Stimulated activated naive B cell treated with anti-CD40 and anti-IgM and Interleukin-4, amounts not matched to agents 10 μg/mL and 1 μg/mL and 100 μg/mL, for 72 hours (primary cell): Measurements from ENCODE around the gene TLCD3B.

Source experiments
- ATAC-seq, 2 donors: fragments of 150-1000 bp; cut with Tn5 transposase; replicated peaks; 2 replicates each; pipeline ENCODE4 v1.10.0; 2021; ENCODE audit warnings: moderate library complexity in 1 of 2
- DNase-seq: peaks from one replicate; pipeline ENCODE4 v3.0.0; 2021
- H3K27ac Mint-ChIP-seq: one replicate; pipeline ENCODE4 v1.8.0; 2022; ENCODE audit warnings: mild to moderate bottlenecking, mixed read lengths
- H3K27me3 Mint-ChIP-seq, 2 donors: one replicate each; pipeline ENCODE4 v1.8.0; 2022; ENCODE audit warnings: mixed read lengths in 2 of 2
- H3K36me3 Mint-ChIP-seq, 2 donors: one replicate each; pipeline ENCODE4 v1.8.0; 2022; ENCODE audit warnings: mixed read lengths in 2 of 2, mild to moderate bottlenecking in 1 of 2
- H3K4me1 Mint-ChIP-seq, 2 donors: one replicate each; pipeline ENCODE4 v1.8.0; 2022; ENCODE audit warnings: mixed read lengths in 2 of 2, mild to moderate bottlenecking in 1 of 2
- H3K4me3 Mint-ChIP-seq, 2 donors: one replicate each; pipeline ENCODE4 v1.8.0; 2022; ENCODE audit warnings: mild to moderate bottlenecking in 2 of 2, mixed read lengths in 2 of 2, moderate library complexity in 1 of 2
- H3K9me3 Mint-ChIP-seq, 2 donors: one replicate each; pipeline ENCODE4 v1.8.0; 2022; ENCODE audit warnings: mixed read lengths in 2 of 2, mild to moderate bottlenecking in 1 of 2

Gene TLCD3B, protein sequence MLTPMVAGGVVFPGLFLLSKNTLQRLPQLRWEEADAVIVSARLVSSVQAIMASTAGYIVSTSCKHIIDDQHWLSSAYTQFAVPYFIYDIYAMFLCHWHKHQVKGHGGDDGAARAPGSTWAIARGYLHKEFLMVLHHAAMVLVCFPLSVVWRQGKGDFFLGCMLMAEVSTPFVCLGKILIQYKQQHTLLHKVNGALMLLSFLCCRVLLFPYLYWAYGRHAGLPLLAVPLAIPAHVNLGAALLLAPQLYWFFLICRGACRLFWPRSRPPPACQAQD

DNA sequence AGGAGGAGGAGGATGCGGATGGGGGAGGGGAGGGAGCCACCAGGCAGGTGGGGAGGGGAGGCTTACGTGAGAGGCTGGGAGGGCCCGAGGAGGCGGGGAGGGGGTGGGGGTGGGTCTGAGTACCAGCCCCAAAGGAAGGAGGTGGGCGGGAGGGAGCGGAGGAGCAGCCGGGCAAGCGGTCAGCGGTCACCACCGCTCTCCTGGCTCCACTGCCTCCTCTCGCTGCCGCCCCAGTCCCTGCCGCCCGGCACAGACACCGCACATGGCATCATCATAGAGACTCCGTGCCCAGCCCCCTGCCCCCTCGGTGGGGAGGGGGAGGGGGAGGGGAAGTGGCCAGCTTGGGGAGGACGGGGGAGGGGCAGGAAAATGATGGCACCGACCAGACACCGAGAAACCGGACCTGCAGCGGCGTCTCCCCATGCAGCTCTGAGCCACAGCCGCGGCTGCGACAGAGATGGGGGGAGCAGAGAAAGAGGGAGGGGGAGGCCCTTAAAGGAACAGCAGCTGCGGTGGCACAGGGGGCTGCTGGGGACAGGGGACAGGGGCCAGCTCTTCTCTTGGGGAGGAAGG lies at the start of gene TLCD3B:
TLCD3B (minus strand) TSS at position 431 of the 573 bp plus-strand sequence. CDS start 744 bp downstream, outside the sequence.
- Mint-ChIP-seq H3K27ac (no peak within 1 kb of the TSS), H3K4me3 (peak within 1 kb of the TSS; percentile 43 to 65), H3K36me3 (no peaks in the 10 kb centered on the region), H3K9me3 (no peaks in the 10 kb centered on the region), H3K27me3 (peaks cover 72 to 83% of the 10 kb centered on the region in 2 donors), H3K4me1 (peaks cover 12 to 13% of the 10 kb centered on the region in 2 donors)
- DNase-seq: no peak
- no peak for ATAC-seq

DNA sequence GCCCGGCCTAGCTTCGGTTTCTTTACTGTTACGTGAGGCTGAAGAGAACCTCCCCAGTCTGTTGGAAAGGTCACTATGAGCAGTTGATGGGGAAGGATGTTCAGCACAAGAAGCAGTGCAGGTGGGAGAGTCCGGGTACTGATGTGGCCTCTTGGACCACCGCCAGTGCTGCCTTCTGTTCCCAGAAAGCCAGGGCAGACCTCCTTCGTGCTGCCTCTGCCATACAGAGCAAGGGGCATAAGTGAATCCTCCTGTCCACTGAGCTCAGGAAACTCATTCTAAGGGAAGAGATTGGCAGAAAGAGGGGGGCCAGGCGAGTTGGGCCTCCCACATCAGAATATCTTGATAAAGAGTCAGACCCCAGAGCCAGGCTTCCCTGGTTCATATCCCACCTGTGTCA lies 48.4 kb upstream of the TLCD3B start:
- Mint-ChIP-seq H3K4me1 (peaks cover 25 to 41% of the 10 kb centered on the region in 2 donors), H3K27ac (no peak overlapping the region), H3K36me3 (peaks cover 41 to 58% of the 10 kb centered on the region in 2 donors), H3K9me3 (no peaks in the 10 kb centered on the region), H3K27me3 (no peaks in the 10 kb centered on the region), H3K4me3 (no peak overlapping the region)
- DNase-seq (no peak), ATAC-seq (no peak)

DNA sequence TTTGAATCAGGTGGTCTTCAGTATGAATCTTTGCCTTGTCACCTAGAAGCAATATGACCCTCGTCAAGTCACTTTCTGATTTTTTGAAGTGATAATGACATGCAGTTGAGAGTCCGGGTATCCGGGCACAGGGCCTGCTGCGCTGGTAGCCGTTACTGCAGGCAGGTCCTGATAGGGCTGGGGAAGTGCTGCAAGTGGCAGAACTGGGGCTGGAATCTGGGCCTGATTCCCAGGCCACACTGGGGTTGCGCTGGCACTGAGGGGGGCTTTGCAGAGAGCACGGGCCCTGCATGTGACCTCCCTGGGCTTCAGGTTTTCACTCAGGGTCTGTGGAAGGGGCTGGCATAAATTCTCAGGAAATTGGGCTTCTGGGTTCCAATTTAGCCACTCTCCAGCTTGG lies 47.7 kb upstream of the TLCD3B start:
- Mint-ChIP-seq H3K27me3 (no peaks in the 10 kb centered on the region), H3K9me3 (no peaks in the 10 kb centered on the region), H3K4me1 (peaks cover 25 to 41% of the 10 kb centered on the region in 2 donors), H3K27ac (no peak overlapping the region), H3K36me3 (peaks cover 40 to 61% of the 10 kb centered on the region in 2 donors), H3K4me3 (no peak overlapping the region)
- no peak for DNase-seq
- no peak for ATAC-seq

DNA sequence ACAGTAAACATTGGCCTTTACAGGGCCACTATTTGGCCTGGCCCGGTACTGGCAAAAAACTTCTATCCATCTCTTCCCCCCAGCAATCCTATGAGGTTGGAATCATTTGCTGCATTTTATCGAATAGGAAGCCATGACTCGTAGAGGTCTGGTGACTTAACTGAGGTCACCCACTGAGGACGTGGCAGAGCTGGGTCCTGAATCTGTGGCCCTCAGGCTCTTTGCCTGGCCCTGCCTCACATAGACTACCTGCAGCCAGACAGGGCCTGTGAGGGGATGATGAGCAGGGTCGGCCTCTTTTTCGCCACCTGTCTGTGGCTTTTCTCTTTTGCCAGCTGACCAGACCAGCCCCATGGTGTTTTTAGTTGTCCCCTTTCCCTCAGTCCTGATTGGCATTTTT lies 46.6 kb upstream of the TLCD3B start:
- no peaks in the 10 kb centered on the region for H3K27me3 Mint-ChIP-seq
- peaks cover 33 to 61% of the 10 kb centered on the region in 2 donors for H3K36me3 Mint-ChIP-seq
- H3K27ac Mint-ChIP-seq: peak overlapping the region; percentile 56
- DNase-seq: no peak
- peaks cover 25 to 41% of the 10 kb centered on the region in 2 donors for H3K4me1 Mint-ChIP-seq
- H3K4me3 Mint-ChIP-seq: peak overlapping the region in 1 of 2 donors; percentile 13
- H3K9me3 Mint-ChIP-seq: no peaks in the 10 kb centered on the region
- ATAC-seq: no peak

DNA sequence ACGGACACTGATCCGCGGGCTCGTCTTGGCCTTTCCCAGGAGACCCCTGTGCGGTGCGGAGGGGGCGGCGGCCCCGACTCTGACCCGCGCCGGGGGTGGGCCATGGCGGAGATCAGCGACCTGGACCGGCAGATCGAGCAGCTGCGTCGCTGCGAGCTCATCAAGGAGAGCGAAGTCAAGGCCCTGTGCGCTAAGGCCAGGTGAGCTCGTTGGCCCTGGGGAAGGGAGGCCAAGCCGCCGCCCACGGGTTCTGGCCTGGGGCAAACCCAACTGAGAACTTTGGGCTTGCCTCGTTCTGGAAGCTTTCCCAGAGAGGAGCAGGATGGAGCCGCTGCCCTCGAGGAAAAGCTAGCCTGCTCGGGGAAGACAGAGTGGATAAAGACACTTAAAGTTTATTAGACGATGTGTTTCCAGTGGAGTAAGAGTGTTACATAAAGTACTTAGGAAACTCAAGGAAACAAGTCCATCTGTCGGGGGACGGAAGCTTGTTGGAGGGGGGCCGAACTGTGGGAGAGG lies 45.3 kb upstream of the TLCD3B start:
- DNase-seq (no peak), ATAC-seq (peak; percentile 48 to 51)
- Mint-ChIP-seq H3K4me3 (peak overlapping the region; percentile 89 to 99), H3K36me3 (peaks cover 33 to 60% of the 10 kb centered on the region in 2 donors), H3K27me3 (no peaks in the 10 kb centered on the region), H3K27ac (peak overlapping the region; percentile 99), H3K9me3 (no peaks in the 10 kb centered on the region), H3K4me1 (peaks cover 24 to 41% of the 10 kb centered on the region in 2 donors)

DNA sequence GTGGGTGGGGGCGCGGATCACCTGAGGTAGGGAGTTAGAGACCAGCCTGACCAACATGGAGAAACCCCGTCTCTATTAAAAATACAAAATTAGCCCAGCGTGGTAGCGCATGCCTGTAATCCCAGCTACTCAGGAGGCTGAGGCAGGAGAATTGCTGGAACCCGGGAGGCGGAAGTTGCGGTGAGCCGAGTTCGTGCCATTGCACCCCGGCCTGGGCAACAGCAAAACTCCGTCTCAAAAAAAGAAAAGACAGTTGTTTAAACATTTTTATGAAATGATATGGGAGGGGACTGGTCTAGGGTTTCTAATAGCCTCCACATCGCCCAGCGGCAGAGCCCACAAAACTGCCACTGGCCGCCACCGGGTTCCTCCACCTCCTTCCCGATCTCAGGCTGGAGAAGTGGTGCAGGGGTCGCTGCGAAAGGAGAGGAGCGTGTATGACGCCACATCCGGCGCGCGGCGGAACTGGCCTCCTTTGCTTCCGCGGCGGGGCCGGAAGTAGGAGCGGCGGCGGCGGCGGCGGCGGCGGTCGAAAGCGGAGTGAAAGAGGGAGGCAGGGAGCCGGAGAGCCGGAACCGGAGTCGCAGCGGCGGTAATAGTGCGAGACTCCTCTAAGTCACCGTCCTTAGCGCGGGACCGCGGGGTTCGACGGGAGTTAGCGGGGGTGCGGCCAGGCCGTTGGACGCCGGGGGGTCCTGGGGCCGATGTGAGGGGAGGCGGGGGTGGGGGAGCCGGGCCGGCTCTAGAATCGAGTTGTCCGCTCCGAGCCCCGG lies 44.6 kb upstream of the TLCD3B start, which contains the start of gene PPP4C:
PPP4C (plus strand) TSS at position 492 of the 773 bp plus-strand sequence. CDS start 384 bp downstream, outside the sequence.
- Mint-ChIP-seq H3K4me1 (peaks cover 24 to 41% of the 10 kb centered on the region in 2 donors), H3K27me3 (no peaks in the 10 kb centered on the region), H3K4me3 (peak within 1 kb of the TSS; percentile 89 to 99), H3K9me3 (no peaks in the 10 kb centered on the region), H3K36me3 (peaks cover 36 to 57% of the 10 kb centered on the region in 2 donors), H3K27ac (peak within 1 kb of the TSS; percentile 99)
- DNase-seq (peak; percentile 85), ATAC-seq (peak; percentile 93 to 95)

DNA sequence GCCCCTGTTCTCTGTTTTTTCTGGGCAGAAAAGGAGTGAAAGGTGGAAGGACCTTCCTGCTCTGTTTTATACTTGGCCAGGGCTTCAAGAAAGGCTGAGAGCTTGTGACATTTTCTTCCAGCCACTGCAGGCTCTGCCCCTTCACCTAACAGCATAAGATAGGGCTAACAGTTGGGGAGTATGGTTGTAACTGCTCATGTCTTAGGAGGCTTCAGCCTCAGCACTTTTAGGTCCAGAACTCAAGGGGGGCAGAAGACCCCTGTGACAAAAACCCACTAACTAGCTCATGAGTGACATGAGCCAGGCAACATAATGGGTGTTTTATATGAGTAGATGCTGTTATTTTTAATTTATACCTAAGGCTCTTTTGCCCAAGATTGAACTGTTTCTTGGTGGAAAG lies 39.4 kb upstream of the TLCD3B start:
- DNase-seq (no peak), ATAC-seq (no peak)
- H3K27ac Mint-ChIP-seq: peak overlapping the region; percentile 76
- H3K9me3 Mint-ChIP-seq: no peaks in the 10 kb centered on the region
- H3K27me3 Mint-ChIP-seq: no peaks in the 10 kb centered on the region
- H3K4me3 Mint-ChIP-seq: no peak overlapping the region
- H3K4me1 Mint-ChIP-seq: peaks cover 22 to 39% of the 10 kb centered on the region in 2 donors
- peaks cover 61 to 65% of the 10 kb centered on the region in 2 donors for H3K36me3 Mint-ChIP-seq

DNA sequence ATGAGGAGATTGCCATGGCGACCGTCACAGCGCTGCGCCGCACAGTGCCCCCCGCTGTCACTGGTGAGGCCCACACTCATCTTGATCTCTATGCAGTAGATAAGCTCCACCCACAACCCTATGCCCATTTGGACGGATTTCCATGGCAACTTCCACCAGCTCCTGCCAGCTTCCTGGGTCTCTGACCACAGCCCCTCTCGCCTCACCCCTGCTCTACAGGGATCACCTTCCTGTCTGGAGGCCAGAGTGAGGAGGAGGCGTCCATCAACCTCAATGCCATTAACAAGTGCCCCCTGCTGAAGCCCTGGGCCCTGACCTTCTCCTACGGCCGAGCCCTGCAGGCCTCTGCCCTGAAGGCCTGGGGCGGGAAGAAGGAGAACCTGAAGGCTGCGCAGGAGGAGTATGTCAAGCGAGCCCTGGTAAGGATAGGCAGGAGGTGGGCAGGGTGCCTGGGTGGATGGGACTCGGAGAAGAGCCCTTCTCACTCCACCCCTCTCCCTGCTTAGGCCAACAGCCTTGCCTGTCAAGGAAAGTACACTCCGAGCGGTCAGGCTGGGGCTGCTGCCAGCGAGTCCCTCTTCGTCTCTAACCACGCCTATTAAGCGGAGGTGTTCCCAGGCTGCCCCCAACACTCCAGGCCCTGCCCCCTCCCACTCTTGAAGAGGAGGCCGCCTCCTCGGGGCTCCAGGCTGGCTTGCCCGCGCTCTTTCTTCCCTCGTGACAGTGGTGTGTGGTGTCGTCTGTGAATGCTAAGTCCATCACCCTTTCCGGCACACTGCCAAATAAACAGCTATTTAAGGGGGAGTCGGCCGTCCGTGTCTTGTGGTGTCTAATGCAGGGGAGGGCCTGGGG lies 38.8 kb upstream of the TLCD3B start:
- peaks cover 24 to 39% of the 10 kb centered on the region in 2 donors for H3K4me1 Mint-ChIP-seq
- H3K4me3 Mint-ChIP-seq: peak overlapping the region in 1 of 2 donors; percentile 21
- H3K36me3 Mint-ChIP-seq: peaks cover 61 to 71% of the 10 kb centered on the region in 2 donors
- H3K9me3 Mint-ChIP-seq: no peaks in the 10 kb centered on the region
- ATAC-seq: no peak
- peak overlapping the region; percentile 76 for H3K27ac Mint-ChIP-seq
- H3K27me3 Mint-ChIP-seq: no peaks in the 10 kb centered on the region
- DNase-seq: no peak

DNA sequence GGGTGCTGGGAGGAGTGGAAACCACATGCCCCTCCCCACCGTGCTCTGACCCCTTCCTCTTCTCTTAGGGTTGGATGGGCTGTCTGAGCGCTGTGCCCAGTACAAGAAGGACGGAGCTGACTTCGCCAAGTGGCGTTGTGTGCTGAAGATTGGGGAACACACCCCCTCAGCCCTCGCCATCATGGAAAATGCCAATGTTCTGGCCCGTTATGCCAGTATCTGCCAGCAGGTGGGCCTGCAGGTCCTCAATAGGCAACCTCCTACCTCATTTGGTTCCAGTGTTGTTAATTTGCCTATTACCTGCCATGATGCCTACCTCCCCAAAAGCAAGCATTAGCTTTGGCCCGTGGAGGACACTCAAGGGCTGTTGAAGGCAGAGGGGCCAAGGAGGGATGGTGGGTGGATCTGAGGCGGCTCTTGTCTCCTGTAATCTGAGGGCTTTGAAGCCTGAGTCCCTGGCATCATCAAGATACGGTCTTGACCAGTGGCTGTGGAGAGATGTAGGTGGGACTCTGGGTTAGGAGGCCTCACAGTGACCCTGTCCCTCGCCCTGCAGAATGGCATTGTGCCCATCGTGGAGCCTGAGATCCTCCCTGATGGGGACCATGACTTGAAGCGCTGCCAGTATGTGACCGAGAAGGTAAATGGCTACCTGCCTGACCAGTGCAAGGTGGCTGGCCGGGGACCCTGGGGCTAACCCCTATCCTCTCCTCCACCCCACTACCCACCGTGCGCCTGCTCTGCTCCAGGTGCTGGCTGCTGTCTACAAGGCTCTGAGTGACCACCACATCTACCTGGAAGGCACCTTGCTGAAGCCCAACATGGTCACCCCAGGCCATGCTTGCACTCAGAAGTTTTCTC lies 37.9 kb upstream of the TLCD3B start:
- H3K9me3 Mint-ChIP-seq: no peaks in the 10 kb centered on the region

DNA sequence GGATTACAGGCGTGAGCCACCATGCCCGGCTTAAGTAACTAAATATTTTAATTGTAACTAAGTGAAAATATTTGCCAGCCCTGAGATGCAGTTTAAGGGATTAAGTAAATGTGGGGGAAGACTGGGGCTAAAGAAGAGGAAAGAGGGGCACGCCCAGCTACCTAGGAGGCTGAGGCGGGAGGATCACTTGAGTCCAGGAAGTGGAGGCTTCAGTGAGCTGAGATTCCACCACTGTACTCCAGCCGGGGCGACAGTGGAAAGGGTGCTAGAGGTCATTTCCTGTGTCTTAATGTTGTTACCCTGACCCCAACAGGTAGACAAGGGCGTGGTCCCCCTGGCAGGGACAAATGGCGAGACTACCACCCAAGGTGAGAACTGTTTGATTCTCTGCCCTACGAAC lies 37.3 kb upstream of the TLCD3B start:
- Mint-ChIP-seq H3K36me3 (peaks cover 55 to 66% of the 10 kb centered on the region in 2 donors), H3K4me1 (peaks cover 26 to 47% of the 10 kb centered on the region in 2 donors)

More for the DNA sequence above, 37.9 kb upstream of the TLCD3B start:
- H3K4me3 Mint-ChIP-seq: peak overlapping the region in 1 of 2 donors; percentile 29
- ATAC-seq (no peak), DNase-seq (no peak)
- H3K36me3 Mint-ChIP-seq: peaks cover 59 to 72% of the 10 kb centered on the region in 2 donors
- peaks cover 22 to 41% of the 10 kb centered on the region in 2 donors for H3K4me1 Mint-ChIP-seq
- H3K27me3 Mint-ChIP-seq: no peaks in the 10 kb centered on the region
- H3K27ac Mint-ChIP-seq: peak overlapping the region; percentile 47

DNA sequence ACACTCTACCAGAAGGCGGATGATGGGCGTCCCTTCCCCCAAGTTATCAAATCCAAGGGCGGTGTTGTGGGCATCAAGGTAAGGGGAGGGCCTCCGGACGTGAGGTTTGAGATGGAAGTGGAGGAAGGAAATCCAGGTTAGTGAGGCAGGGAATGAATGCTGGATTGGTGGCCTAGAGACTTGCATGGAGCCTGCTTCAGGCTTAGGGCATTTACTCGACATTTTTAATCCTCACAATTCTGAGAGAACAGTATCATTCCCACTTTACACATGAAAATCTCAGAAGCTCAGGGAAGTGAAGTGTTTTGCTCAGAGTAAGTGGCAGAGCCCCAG lies 36.5 kb upstream of the TLCD3B start:
- H3K36me3 Mint-ChIP-seq: peaks cover 55 to 65% of the 10 kb centered on the region in 2 donors
- H3K4me3 Mint-ChIP-seq: peak overlapping the region; percentile 89 to 95
- no peaks in the 10 kb centered on the region for H3K9me3 Mint-ChIP-seq
- DNase-seq (no peak), ATAC-seq (no peak)
- peak overlapping the region; percentile 99 for H3K27ac Mint-ChIP-seq
- H3K4me1 Mint-ChIP-seq: peaks cover 27 to 48% of the 10 kb centered on the region in 2 donors
- H3K27me3 Mint-ChIP-seq: no peaks in the 10 kb centered on the region

More for the DNA sequence above, 37.3 kb upstream of the TLCD3B start:
- DNase-seq (no peak), ATAC-seq (no peak)
- Mint-ChIP-seq H3K27me3 (no peaks in the 10 kb centered on the region), H3K4me3 (peak overlapping the region in 1 of 2 donors; percentile 29), H3K27ac (peak overlapping the region; percentile 62), H3K9me3 (no peaks in the 10 kb centered on the region)

DNA sequence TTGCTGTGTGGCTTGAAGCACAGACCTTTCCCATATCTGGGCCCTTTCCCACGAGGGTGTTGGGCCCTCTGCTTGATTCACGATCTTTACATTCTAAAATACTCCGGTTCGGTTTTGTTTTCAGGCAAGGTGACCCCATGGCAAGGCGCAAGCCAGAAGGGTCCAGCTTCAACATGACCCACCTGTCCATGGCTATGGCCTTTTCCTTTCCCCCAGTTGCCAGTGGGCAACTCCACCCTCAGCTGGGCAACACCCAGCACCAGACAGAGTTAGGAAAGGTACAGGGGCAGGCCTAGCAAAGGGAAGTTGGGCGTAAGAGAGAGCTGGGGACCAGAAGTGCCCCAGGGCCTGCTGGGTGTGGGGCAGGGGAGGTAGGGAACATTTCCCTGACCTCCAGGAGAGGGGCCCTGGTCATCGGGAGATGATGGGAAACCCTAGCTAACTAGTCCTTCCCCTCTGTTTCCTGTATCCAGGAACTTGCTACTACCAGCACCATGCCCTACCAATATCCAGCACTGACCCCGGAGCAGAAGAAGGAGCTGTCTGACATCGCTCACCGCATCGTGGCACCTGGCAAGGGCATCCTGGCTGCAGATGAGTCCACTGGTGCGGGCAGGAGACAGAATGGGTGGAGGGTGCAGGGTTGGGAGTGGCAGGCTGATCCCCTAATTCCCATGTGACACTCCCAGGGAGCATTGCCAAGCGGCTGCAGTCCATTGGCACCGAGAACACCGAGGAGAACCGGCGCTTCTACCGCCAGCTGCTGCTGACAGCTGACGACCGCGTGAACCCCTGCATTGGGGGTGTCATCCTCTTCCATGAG lies 35.9 kb upstream of the TLCD3B start:
- H3K27ac Mint-ChIP-seq: peak overlapping the region; percentile 99
- DNase-seq: no peak
- ATAC-seq: no peak
- peak overlapping the region; percentile 89 to 95 for H3K4me3 Mint-ChIP-seq
- peaks cover 27 to 48% of the 10 kb centered on the region in 2 donors for H3K4me1 Mint-ChIP-seq
- H3K36me3 Mint-ChIP-seq: peaks cover 53 to 61% of the 10 kb centered on the region in 2 donors
- no peaks in the 10 kb centered on the region for H3K9me3 Mint-ChIP-seq
- no peaks in the 10 kb centered on the region for H3K27me3 Mint-ChIP-seq
